AG04450 (cell line): ENCODE results near the gene MSLN. TPM values are rescaled to one million over a fixed set of nuclear protein-coding genes. Genes with fewer than 3 reads are reported as not detected.
A peak's percentile ranks its signal among the peaks of the same experiment; 100 is the strongest.

ENCODE experiments used
- CTCF ChIA-PET: fragments of 300-600, 350-600 bp; formaldehyde crosslinking; extraction: SDS; loops from one replicate; lab custom pipeline; 2022; ENCODE audit warnings: antibody characterized with exemption, inconsistent platforms; lab: Charles Lee
- POLR2A ChIA-PET: fragments of 350-600 bp; formaldehyde crosslinking; extraction: SDS; loops from one replicate; lab custom pipeline; 2021; ENCODE audit warnings: antibody characterized with exemption, inconsistent platforms; lab: Yijun Ruan, JAX
- DNase-seq: peaks from one replicate; pipeline ENCODE4 v3.0.0-alpha.2; 2011; ENCODE audit warnings: low read depth, low spot score
- H3K27ac ChIP-seq: one replicate; pipeline ENCODE4 v1.5.1; 2012; ENCODE audit warnings: low read depth, low read length, control low read depth
- H3K27me3 ChIP-seq: one replicate; pipeline ENCODE4 v1.6.0; 2012; ENCODE audit warnings: low read length; ENCODE audit not compliant: control insufficient read depth, insufficient read depth
- H3K4me3 ChIP-seq: 2 replicates; pipeline ENCODE4 v1.5.1; 2011; ENCODE audit warnings: mild to moderate bottlenecking, low read depth, low read length, control low read depth
- H3K9me3 ChIP-seq: 2 replicates; pipeline ENCODE4 v1.5.1; 2012; ENCODE audit warnings: low read length; ENCODE audit not compliant: control insufficient read depth, insufficient read depth
- polyA plus RNA-seq: library from polyadenylated mRNA; depleted of rRNA; stranded (reverse); fragments of >200 nt; gene quantifications from 2 replicates; pipeline ENCODE4 v1.2.3, GENCODE V29; 2011
- TF ChIP-seq, protein P1 (sequence below): IDR thresholded peaks from 2 replicates; pipeline ENCODE4 v1.5.1; 2011; ENCODE audit warnings: low read depth, low read length, control low read depth, inconsistent platforms

MSLN gene
- polyA plus RNA-seq, 1 experiment, result 0.11 TPM

DNA sequence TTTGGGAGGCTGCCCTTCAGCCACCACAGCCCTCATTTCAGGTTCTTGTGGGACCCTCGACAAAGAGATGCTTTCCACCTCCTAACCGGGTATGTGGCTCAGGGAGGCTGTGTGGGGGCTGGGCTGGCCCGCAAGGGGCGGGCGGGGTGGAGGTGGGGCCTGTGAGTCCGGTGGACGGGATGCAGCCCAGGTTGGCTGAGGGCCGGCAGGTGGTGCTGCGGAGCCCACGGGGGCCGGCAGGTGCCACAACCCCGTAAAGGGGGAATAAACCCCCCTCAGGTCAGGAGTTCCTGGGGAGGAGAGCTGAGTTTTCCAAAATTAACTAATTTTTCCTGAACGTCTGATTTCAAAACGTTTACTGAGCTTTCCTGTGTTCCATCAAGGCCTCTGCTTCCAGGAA, 14.8 kb upstream of the MSLN start:
- Histone ChIP-seq H3K4me3 (no peak overlapping the region), H3K9me3 (no peaks in the 10 kb centered on the region; the same call in 1 of the 2 replicates), H3K27me3 (peaks cover under 1% of the 10 kb centered on the region), H3K27ac (no peak overlapping the region)
- ChIA-PET CTCF (no interaction called here), POLR2A (interaction anchor here (1.2 kb wide), 1 partner anchor 33 kb away, joined by 4 read pairs; no protein-coding TSS in a partner anchor)
- TF ChIP-seq, protein P1, sequence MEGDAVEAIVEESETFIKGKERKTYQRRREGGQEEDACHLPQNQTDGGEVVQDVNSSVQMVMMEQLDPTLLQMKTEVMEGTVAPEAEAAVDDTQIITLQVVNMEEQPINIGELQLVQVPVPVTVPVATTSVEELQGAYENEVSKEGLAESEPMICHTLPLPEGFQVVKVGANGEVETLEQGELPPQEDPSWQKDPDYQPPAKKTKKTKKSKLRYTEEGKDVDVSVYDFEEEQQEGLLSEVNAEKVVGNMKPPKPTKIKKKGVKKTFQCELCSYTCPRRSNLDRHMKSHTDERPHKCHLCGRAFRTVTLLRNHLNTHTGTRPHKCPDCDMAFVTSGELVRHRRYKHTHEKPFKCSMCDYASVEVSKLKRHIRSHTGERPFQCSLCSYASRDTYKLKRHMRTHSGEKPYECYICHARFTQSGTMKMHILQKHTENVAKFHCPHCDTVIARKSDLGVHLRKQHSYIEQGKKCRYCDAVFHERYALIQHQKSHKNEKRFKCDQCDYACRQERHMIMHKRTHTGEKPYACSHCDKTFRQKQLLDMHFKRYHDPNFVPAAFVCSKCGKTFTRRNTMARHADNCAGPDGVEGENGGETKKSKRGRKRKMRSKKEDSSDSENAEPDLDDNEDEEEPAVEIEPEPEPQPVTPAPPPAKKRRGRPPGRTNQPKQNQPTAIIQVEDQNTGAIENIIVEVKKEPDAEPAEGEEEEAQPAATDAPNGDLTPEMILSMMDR, result peak; percentile 32
- no peak for DNase-seq

DNA sequence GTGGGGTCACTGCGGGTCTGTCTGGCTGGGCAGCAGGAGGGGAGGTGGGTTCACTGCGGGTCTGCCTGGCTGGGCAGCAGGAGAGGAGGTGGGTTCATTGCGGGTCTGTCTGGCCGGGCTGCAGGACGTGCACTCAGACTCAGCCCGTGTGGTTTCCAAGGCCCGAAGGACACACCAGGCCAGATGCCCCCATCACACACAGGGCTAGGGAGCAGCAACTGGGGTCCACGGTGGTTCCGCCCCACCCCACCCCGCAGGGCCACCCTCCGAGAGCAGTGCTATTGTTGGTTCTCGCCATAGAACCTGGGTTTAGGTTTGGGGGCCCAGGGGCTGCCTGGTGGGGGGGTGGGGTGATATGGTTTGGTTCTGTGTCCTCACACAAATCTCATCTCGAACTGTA, 13.9 kb upstream of the MSLN start:
- Histone ChIP-seq H3K9me3 (no peaks in the 10 kb centered on the region; the same call in 1 of the 2 replicates), H3K27me3 (peaks cover 3% of the 10 kb centered on the region), H3K27ac (no peak overlapping the region), H3K4me3 (no peak overlapping the region)
- CTCF ChIA-PET, result interaction anchor here (1.2 kb wide), 1 partner anchor 13 kb away, joined by 3 read pairs; no protein-coding TSS in a partner anchor
- DNase-seq, result no peak
- TF ChIP-seq, protein P1, result no peak
- POLR2A ChIA-PET, result no interaction called here

DNA sequence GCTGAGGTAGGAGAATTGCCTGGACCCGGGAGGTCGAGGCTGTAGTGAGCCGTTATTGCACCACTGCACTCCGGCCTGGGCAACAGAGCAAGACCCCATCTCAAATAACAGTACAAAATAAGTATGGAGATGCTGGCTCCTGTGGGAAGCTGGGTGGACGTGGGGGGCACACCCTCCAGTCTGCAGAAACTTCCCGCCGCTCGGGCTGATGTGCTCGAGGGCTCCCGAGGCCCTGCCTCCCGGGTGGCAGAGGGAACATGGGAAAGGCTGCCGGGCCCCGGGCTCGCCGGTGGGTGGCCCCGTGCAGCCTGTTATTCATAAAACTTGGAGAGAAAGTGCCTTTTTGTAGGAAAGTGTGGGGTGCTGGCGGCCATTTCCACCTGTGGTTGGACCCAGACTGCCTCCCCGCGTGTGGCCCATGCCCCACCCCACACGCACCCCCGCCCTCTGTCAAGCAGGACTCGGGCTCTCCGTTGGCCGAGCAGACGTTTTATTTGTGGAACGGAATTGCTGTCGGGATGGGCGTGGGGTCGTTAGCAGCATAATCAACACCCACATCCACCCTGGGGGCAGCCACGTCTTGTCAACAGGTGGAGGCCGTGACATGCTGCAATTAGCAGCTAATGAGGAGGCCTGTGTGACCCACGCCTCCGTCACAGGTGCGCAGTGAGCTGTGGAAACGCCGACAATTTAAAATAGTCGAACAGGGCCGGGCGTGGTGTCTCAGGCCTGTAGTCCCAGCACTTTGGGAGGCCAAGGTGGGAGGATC, 12.4 kb upstream of the MSLN start:
- DNase-seq, result no peak
- ChIA-PET POLR2A (interaction anchor here (0.7 to 1.1 kb wide), 2 partner anchors 15 to 131 kb away, joined by 3 to 5 read pairs; no protein-coding TSS in a partner anchor), CTCF (interaction anchor here (0.5 to 0.7 kb wide), 2 partner anchors 53 to 310 kb away, joined by 6 read pairs; no protein-coding TSS in a partner anchor)
- H3K27me3 ChIP-seq, result peaks cover 9% of the 10 kb centered on the region
- H3K4me3 ChIP-seq, result no peak overlapping the region
- H3K9me3 ChIP-seq, result no peaks in the 10 kb centered on the region; the same call in 1 of the 2 replicates
- no peak overlapping the region for H3K27ac ChIP-seq
- TF ChIP-seq, protein P1, result no peak

DNA sequence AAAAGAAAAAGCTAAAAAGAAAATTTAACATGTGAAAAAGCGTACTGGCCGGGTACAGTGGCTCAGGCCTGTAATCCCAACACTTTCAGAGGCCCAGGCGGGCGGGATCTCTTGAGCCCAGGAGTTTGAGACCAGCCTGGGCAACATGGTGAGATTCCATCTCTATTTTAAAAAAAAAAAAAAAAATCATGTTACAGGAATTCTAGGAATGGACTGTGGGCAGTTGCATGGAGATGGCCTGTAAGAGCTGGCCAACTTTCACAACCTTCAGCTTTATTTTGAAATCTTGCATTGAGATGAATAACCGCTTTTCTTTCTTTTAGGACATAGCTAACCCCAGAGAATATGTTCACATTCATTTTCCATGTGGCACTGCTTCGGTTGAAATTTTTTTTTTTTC, 11.5 kb upstream of the MSLN start:
- Histone ChIP-seq H3K9me3 (no peaks in the 10 kb centered on the region; the same call in 1 of the 2 replicates), H3K27me3 (peaks cover 12% of the 10 kb centered on the region), H3K4me3 (no peak overlapping the region), H3K27ac (no peak overlapping the region)
- peak; percentile 44 for DNase-seq
- TF ChIP-seq, protein P1, result no peak
- ChIA-PET CTCF (interaction anchor here (0.5 to 1.1 kb wide), 4 partner anchors 37 to 699 kb away, joined by 3 to 7 read pairs (median 6); no protein-coding TSS in a partner anchor), POLR2A (interaction anchor here (0.7 to 1.1 kb wide), 4 partner anchors 12 to 130 kb away, joined by 3 to 6 read pairs (median 4); partner anchors contain the start of genes CHTF18, MSLN and RPUSD1)

DNA sequence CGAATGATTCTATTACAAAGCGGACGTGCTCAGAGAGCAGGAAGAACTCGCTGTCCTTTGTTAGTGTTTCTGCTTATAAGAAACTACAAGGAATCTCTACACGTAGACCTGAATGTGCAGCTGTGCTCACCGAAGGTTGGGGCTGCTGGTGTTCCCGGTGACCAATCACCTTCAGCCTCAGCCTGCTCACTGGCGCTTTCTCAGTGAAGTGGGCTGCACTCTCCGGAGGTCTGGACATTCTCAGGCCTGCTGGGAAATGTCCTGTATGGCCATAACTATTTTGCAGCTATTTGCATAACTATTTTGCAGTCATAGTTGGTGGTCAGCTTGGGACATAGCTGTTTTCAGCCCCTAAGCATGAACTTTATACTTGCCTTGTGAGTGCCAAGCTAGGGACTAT, 10.0 kb upstream of the MSLN start:
- ChIA-PET CTCF (interaction anchor here (1.2 kb wide), 1 partner anchor 9 kb away, joined by 3 read pairs; the partner anchor contains the start of gene CIAO3), POLR2A (no interaction called here)
- DNase-seq, result no peak
- TF ChIP-seq, protein P1, result no peak
- no peak overlapping the region for H3K4me3 ChIP-seq
- no peak overlapping the region for H3K27ac ChIP-seq
- H3K9me3 ChIP-seq, result no peaks in the 10 kb centered on the region; the same call in 1 of the 2 replicates
- H3K27me3 ChIP-seq, result peaks cover 12% of the 10 kb centered on the region
